ENCODE data around the gene SMIM29. TPM values are rescaled to one million over a fixed set of nuclear protein-coding genes. Genes with fewer than 3 reads are reported as not detected.

The SMIM29 gene
- total and polyA plus RNA-seq, 10 of the 15 experiments (the other 5 are each of a cell fraction or from before 2014, with no cell fraction given) = 7.1 to 30.0 (median 16.2) TPM

GRCh38 chr6:34239893-34240292, 8.9 kb downstream of the SMIM29 start:
- SMC1A ChIA-PET (ENCODE audit: uncharacterized antibody, unreplicated experiment) = interaction anchor here (0.7 to 1.1 kb wide), 2 partner anchors 45 to 178 kb away, joined by 3 read pairs; no protein-coding TSS in a partner anchor
- Histone ChIP-seq H3K4me1 (ENCODE audit: control insufficient read depth, insufficient read depth, low read length) (peaks cover 21% of the 10 kb centered on the region), H3K27ac (ENCODE audit: control insufficient read depth, insufficient read depth) (no peak overlapping the region; the same call in none of the 2 replicates), H3K4me2 (ENCODE audit: control insufficient read depth, insufficient read depth) (peak overlapping the region; percentile 85), H3K4me3 (peak overlapping the region; percentile 93), H3K9ac (ENCODE audit: control insufficient read depth, insufficient read depth, low read length) (peak overlapping the region; percentile 99), H3K36me3 (ENCODE audit: control insufficient read depth in 2 of 2, insufficient read depth in 2 of 2, low read length in 1 of 2) (peaks cover 27 to 33% of the 10 kb centered on the region in 2 experiments), H2AFZ (ENCODE audit: control insufficient read depth, low read depth, low read length) (no peak overlapping the region), H3K27me3 (replicated peaks in 1 of 2; ENCODE audit: control insufficient read depth in 2 of 2, insufficient read depth in 2 of 2, low read length in 1 of 2) (no peaks in the 10 kb centered on the region), H4K20me1 (ENCODE audit: control insufficient read depth, insufficient read depth) (peaks cover 5% of the 10 kb centered on the region; the same call in 1 of the 2 replicates), H3K79me2 (ENCODE audit: control insufficient read depth, insufficient read depth, low read length) (peaks cover 51% of the 10 kb centered on the region), H3K9me3 (replicated peaks; ENCODE audit: control insufficient read depth, insufficient read depth, low read length) (no peaks in the 10 kb centered on the region)
- POLR2A ChIA-PET = interaction anchor here (0.5 to 1.2 kb wide), 2 partner anchors 16 to 160 kb away, joined by 3 to 4 read pairs; no protein-coding TSS in a partner anchor
- RAD21 ChIA-PET (ENCODE audit: unreplicated experiment) = interaction anchor here (1.1 kb wide), 2 partner anchors 16 to 44 kb away, joined by 3 to 4 read pairs; no protein-coding TSS in a partner anchor
- ATAC-seq = no peak
- CTCF ChIA-PET = interaction anchor here (0.8 to 1.5 kb wide), 3 partner anchors 10 to 175 kb away, joined by 3 to 6 read pairs (median 4); no protein-coding TSS in a partner anchor
- intact Hi-C loops (cut with micrococcal nuclease; ENCODE audit: unreplicated experiment) = no loop called here
- in situ Hi-C loops (cut with MboI) = loop anchor here (5.0 to 25.0 kb wide), 2 partner anchors 177 to 372 kb away; no protein-coding TSS in a partner anchor
- no peak for DNase-seq (ENCODE audit: low read depth, low spot score)
- no TSS peak for BruUV-seq (replicated peaks)
- WGBS (ENCODE audit: insufficient coverage, insufficient replicate concordance, low lambda C conversion rate, missing lambda C conversion rate) = 53% methylated on average over 2 of the region's 2 CpGs
- TF ChIP-seq IKZF1 (conservative IDR thresholded peaks at IDR 0.05) = 0 out of 2 replicates have a peak, but pooled peaks have one; percentile 12
- peak; percentile 51 for TF ChIP-seq MEF2B (IDR thresholded peaks at IDR 0.05; ENCODE audit: partially characterized antibody, poor library complexity, severe bottlenecking)
- TF ChIP-seq IRF3 (IDR thresholded peaks at IDR 0.05) = no peak
- no peak for FAIRE-seq

GRCh38 chr6:34239500-34239825, 9.3 kb downstream of the SMIM29 start:
- no peak for DNase-seq (ENCODE audit: low read depth, low spot score)
- FAIRE-seq = no peak
- peaks cover 27 to 33% of the 10 kb centered on the region in 2 experiments for H3K36me3 ChIP-seq (ENCODE audit: control insufficient read depth in 2 of 2, insufficient read depth in 2 of 2, low read length in 1 of 2)
- no peaks in the 10 kb centered on the region for H3K9me3 ChIP-seq (replicated peaks; ENCODE audit: control insufficient read depth, insufficient read depth, low read length)
- ChIA-PET POLR2A (interaction anchor here (0.5 to 1.2 kb wide), 2 partner anchors 16 to 160 kb away, joined by 3 to 4 read pairs; no protein-coding TSS in a partner anchor), SMC1A (ENCODE audit: uncharacterized antibody, unreplicated experiment) (interaction anchor here (1.1 kb wide), 1 partner anchor 44 kb away, joined by 3 read pairs; no protein-coding TSS in a partner anchor), CTCF (interaction anchor here (1.4 to 1.5 kb wide), 2 partner anchors 43 to 175 kb away, joined by 4 to 6 read pairs; no protein-coding TSS in a partner anchor), RAD21 (ENCODE audit: unreplicated experiment) (interaction anchor here (1.1 kb wide), 2 partner anchors 15 to 43 kb away, joined by 3 to 4 read pairs; no protein-coding TSS in a partner anchor)
- peaks cover 5% of the 10 kb centered on the region; the same call in 1 of the 2 replicates for H4K20me1 ChIP-seq (ENCODE audit: control insufficient read depth, insufficient read depth)
- H3K9ac ChIP-seq (ENCODE audit: control insufficient read depth, insufficient read depth, low read length) = peak overlapping the region; percentile 99
- no peak overlapping the region; the same call in 1 of the 2 replicates for H3K27ac ChIP-seq (ENCODE audit: control insufficient read depth, insufficient read depth)
- peak overlapping the region; percentile 85 for H3K4me2 ChIP-seq (ENCODE audit: control insufficient read depth, insufficient read depth)
- H3K79me2 ChIP-seq (ENCODE audit: control insufficient read depth, insufficient read depth, low read length) = peaks cover 51% of the 10 kb centered on the region
- peaks cover 21% of the 10 kb centered on the region for H3K4me1 ChIP-seq (ENCODE audit: control insufficient read depth, insufficient read depth, low read length)
- no peak overlapping the region for H2AFZ ChIP-seq (ENCODE audit: control insufficient read depth, low read depth, low read length)
- no peak for ATAC-seq
- H3K27me3 ChIP-seq (replicated peaks in 1 of 2; ENCODE audit: control insufficient read depth in 2 of 2, insufficient read depth in 2 of 2, low read length in 1 of 2) = no peaks in the 10 kb centered on the region
- no TSS peak for BruUV-seq (replicated peaks)
- no peak for TF ChIP-seq NR2C2 (IDR thresholded peaks at IDR 0.05; ENCODE audit: borderline replicate concordance, control insufficient read depth, insufficient read length, low read depth)
- no peak for TF ChIP-seq CREB1 (IDR thresholded peaks at IDR 0.05; ENCODE audit: low read depth)
- no peak for TF ChIP-seq HDGF (IDR thresholded peaks at IDR 0.05)
- TF ChIP-seq EED (IDR thresholded peaks at IDR 0.05; ENCODE audit: low read depth) = no peak
- TF ChIP-seq PKNOX1 (IDR thresholded peaks at IDR 0.05) = no peak
- WGBS (ENCODE audit: insufficient coverage, insufficient replicate concordance, low lambda C conversion rate, missing lambda C conversion rate) = 44% methylated on average over 3 of the region's 3 CpGs
- intact Hi-C loops (cut with micrococcal nuclease; ENCODE audit: unreplicated experiment) (no loop called here), in situ Hi-C loops (cut with MboI) (loop anchor here (25.0 kb wide), 1 partner anchor 373 kb away; no protein-coding TSS in a partner anchor)
- peak overlapping the region; percentile 93 for H3K4me3 ChIP-seq
